IMR-90 (cell line): ENCODE results near the gene PRLR. TPM values are rescaled to one million over a fixed set of nuclear protein-coding genes. Genes with fewer than 3 reads are reported as not detected.

Experiments
- ATAC-seq: fragments of 200-7000 bp; cut with Tn5 transposase; 2 replicates; pipeline ENCODE4 v1.9.1; 2020; ENCODE audit warnings: low read depth, mild to moderate bottlenecking, moderate library complexity
- BruUV-seq: library from RNA; stranded (reverse); fragments of 400-500 nt; replicated peaks from 2 replicates; lab custom pipeline; 2021; lab: Mats Ljungman, UMichigan
- CTCF ChIA-PET: fragments of 300-600 bp; formaldehyde crosslinking; extraction: SDS; loops from one replicate; lab custom pipeline; 2021; ENCODE audit warnings: antibody characterized with exemption; lab: Yijun Ruan, JAX
- POLR2A ChIA-PET: fragments of 300-600 bp; sonication (Branson Sonifier 250); formaldehyde crosslinking; loops from one replicate; lab custom pipeline; 2022; ENCODE audit warnings: antibody characterized with exemption; ENCODE audit not compliant: unreplicated experiment; lab: Charles Lee
- DNase-seq: peaks from one replicate; pipeline ENCODE4 v3.0.0; 2013
- H2AFZ ChIP-seq: replicated peaks from 2 replicates; pipeline ENCODE3; 2013; ENCODE audit warnings: low read length, mild to moderate bottlenecking; ENCODE audit not compliant: poor library complexity
- H2AK5ac ChIP-seq: 2 replicates; pipeline ENCODE4 v1.6.1; 2013; ENCODE audit warnings: low read depth, low read length, inconsistent platforms
- H2AK9ac ChIP-seq: replicated peaks from 2 replicates; pipeline ENCODE3; 2013; ENCODE audit warnings: mild to moderate bottlenecking, low read depth, low read length, moderate library complexity; ENCODE audit not compliant: poor library complexity
- H2BK120ac ChIP-seq: 2 replicates; pipeline ENCODE4 v1.6.1; 2013; ENCODE audit warnings: low read depth, low read length, inconsistent platforms
- H2BK15ac ChIP-seq: 3 replicates; pipeline ENCODE4 v1.6.1; 2013; ENCODE audit warnings: low read depth, low read length, inconsistent platforms
- H2BK20ac ChIP-seq: 2 replicates; pipeline ENCODE4 v1.6.1; 2013; ENCODE audit warnings: low read depth, mild to moderate bottlenecking, inconsistent platforms, low read length, moderate library complexity
- H2BK5ac ChIP-seq: 2 replicates; pipeline ENCODE4 v1.6.1; 2013; ENCODE audit warnings: mild to moderate bottlenecking, low read depth, low read length, inconsistent platforms; ENCODE audit not compliant: poor library complexity, severe bottlenecking
- H3K14ac ChIP-seq: replicated peaks from 2 replicates; pipeline ENCODE4 v1.6.1; 2013; ENCODE audit warnings: low read depth, low read length, inconsistent platforms
- H3K18ac ChIP-seq: 2 replicates; pipeline ENCODE4 v1.6.1; 2013; ENCODE audit warnings: low read depth, low read length, control low read depth
- H3K23ac ChIP-seq: 2 replicates; pipeline ENCODE4 v1.6.1; 2013; ENCODE audit warnings: low read depth, low read length, inconsistent platforms
- H3K27ac ChIP-seq: 2 replicates; pipeline ENCODE4 v1.5.1; 2013; ENCODE audit warnings: mild to moderate bottlenecking, control low read depth, low read length; ENCODE audit not compliant: insufficient read depth
- H3K27me3 ChIP-seq: 2 replicates; pipeline ENCODE4 v1.6.1; 2013; ENCODE audit warnings: low read length; ENCODE audit not compliant: control insufficient read depth, insufficient read depth
- H3K36me3 ChIP-seq: 2 replicates; pipeline ENCODE4 v1.6.1; 2013; ENCODE audit warnings: low read length, mixed read lengths; ENCODE audit not compliant: control insufficient read depth, insufficient read depth
- H3K4ac ChIP-seq: 2 replicates; pipeline ENCODE4 v1.6.1; 2013; ENCODE audit warnings: low read depth, low read length, inconsistent platforms
- H3K4me1 ChIP-seq: 2 replicates; pipeline ENCODE4 v1.6.1; 2013; ENCODE audit warnings: low read length, mixed read lengths; ENCODE audit not compliant: control insufficient read depth, insufficient read depth
- H3K4me2 ChIP-seq: 2 replicates; pipeline ENCODE4 v1.6.1; 2013; ENCODE audit warnings: low read depth, mild to moderate bottlenecking, control low read depth, low read length, moderate library complexity
- H3K4me3 ChIP-seq: 2 replicates; pipeline ENCODE4 v1.5.1; 2013; ENCODE audit warnings: low read depth, mild to moderate bottlenecking, control low read depth, low read length, moderate library complexity; ENCODE audit not compliant: insufficient read depth
- H3K56ac ChIP-seq: 2 replicates; pipeline ENCODE4 v1.6.1; 2013; ENCODE audit warnings: low read length, inconsistent platforms; ENCODE audit not compliant: insufficient read depth; ENCODE audit errors: extremely low read depth
- H3K79me1 ChIP-seq, 2 experiments: 2 replicates each; pipeline ENCODE4 v1.6.1; 2013; ENCODE audit warnings: low read length in 2 of 2, inconsistent platforms in 1 of 2, low read depth in 1 of 2
- H3K9ac ChIP-seq: 2 replicates; pipeline ENCODE4 v1.6.1; 2013; ENCODE audit warnings: low read depth, low read length, control low read depth
- H3K9me1 ChIP-seq: 2 replicates; pipeline ENCODE4 v1.6.1; 2013; ENCODE audit warnings: low read length, inconsistent platforms; ENCODE audit not compliant: insufficient read depth
- H3K9me3 ChIP-seq: 2 replicates; pipeline ENCODE4 v1.6.1; 2013; ENCODE audit warnings: low read length; ENCODE audit not compliant: control insufficient read depth, insufficient read depth
- H4K20me1 ChIP-seq: 2 replicates; pipeline ENCODE4 v1.6.1; 2013; ENCODE audit warnings: low read length, inconsistent platforms; ENCODE audit not compliant: insufficient read depth
- H4K5ac ChIP-seq: 2 replicates; pipeline ENCODE4 v1.6.1; 2013; ENCODE audit warnings: mild to moderate bottlenecking, low read depth, low read length, control low read depth
- H4K8ac ChIP-seq, 2 experiments: 2 replicates each; pipeline ENCODE4 v1.6.1; 2013; ENCODE audit warnings: low read depth in 2 of 2, low read length in 2 of 2, control low read depth in 1 of 2, inconsistent platforms in 1 of 2
- H4K91ac ChIP-seq: 2 replicates; pipeline ENCODE4 v1.6.1; 2013; ENCODE audit warnings: low read depth, low read length, inconsistent platforms; ENCODE audit not compliant: insufficient read depth
- BHLHE40 ChIP-seq: fragments of 150-350 bp; IDR thresholded peaks from 2 replicates; pipeline ENCODE4 v1.6.1; 2016; ENCODE audit warnings: mild to moderate bottlenecking, low read depth, low read length
- CEBPB ChIP-seq: IDR thresholded peaks from 2 replicates; pipeline ENCODE4 v1.6.1; 2012; ENCODE audit warnings: low read depth, low read length, improper control_type of control experiment
- CHD1 ChIP-seq: IDR thresholded peaks from 2 replicates; pipeline ENCODE4 v1.6.1; 2012; ENCODE audit warnings: low read depth, low read length, improper control_type of control experiment
- CTCF ChIP-seq: conservative IDR thresholded peaks from 2 replicates; pipeline ENCODE4 v1.5.1; 2012; ENCODE audit warnings: mild to moderate bottlenecking, low read depth, low read length, improper control_type of control experiment
- ELK1 ChIP-seq: fragments of 150-350 bp; IDR thresholded peaks from 2 replicates; pipeline ENCODE4 v1.6.1; 2016; ENCODE audit warnings: low read depth, mild to moderate bottlenecking, low read length, moderate library complexity, borderline replicate concordance
- FOS ChIP-seq: fragments of 150-350 bp; IDR thresholded peaks from 2 replicates; pipeline ENCODE4 v1.6.1; 2016; ENCODE audit warnings: low read depth, low read length
- MAFK ChIP-seq: IDR thresholded peaks from 2 replicates; pipeline ENCODE4 v1.6.1; 2012; ENCODE audit warnings: low read depth, low read length, improper control_type of control experiment
- MAZ ChIP-seq: IDR thresholded peaks from 2 replicates; pipeline ENCODE4 v1.6.1; 2012; ENCODE audit warnings: low read depth, mild to moderate bottlenecking, low read length, improper control_type of control experiment, moderate library complexity, borderline replicate concordance
- MXI1 ChIP-seq: IDR thresholded peaks from 2 replicates; pipeline ENCODE4 v1.6.1; 2012; ENCODE audit warnings: low read depth, mild to moderate bottlenecking, low read length, moderate library complexity, borderline replicate concordance
- NFE2L2 ChIP-seq: fragments of 150-350 bp; IDR thresholded peaks from 2 replicates; pipeline ENCODE4 v1.6.1; 2016; ENCODE audit warnings: low read depth, mild to moderate bottlenecking, low read length
- POLR2A ChIP-seq: IDR thresholded peaks from 2 replicates; pipeline ENCODE4 v1.6.1; 2012; ENCODE audit warnings: mild to moderate bottlenecking, low read depth, low read length
- RAD21 ChIP-seq: IDR thresholded peaks from 2 replicates; pipeline ENCODE4 v1.6.1; 2012; ENCODE audit warnings: low read length, improper control_type of control experiment
- RCOR1 ChIP-seq: IDR thresholded peaks from 2 replicates; pipeline ENCODE4 v1.6.1; 2012; ENCODE audit warnings: mild to moderate bottlenecking, low read length, improper control_type of control experiment; ENCODE audit not compliant: insufficient replicate concordance
- RFX5 ChIP-seq: IDR thresholded peaks from 2 replicates; pipeline ENCODE4 v1.8.0; 2012; ENCODE audit warnings: low read depth, mild to moderate bottlenecking, low read length, moderate library complexity
- SMC3 ChIP-seq: fragments of 150-350 bp; IDR thresholded peaks from 2 replicates; pipeline ENCODE4 v1.6.1; 2016; ENCODE audit warnings: low read depth, mild to moderate bottlenecking, antibody characterized with exemption, low read length, moderate library complexity
- WGBS, 2 experiments: methylation state at CpG; one replicate each; pipeline versions ENCODE4 v1.1.5 to v1.1.7; 2013; ENCODE audit warnings: missing lambda C conversion rate in 2 of 2; ENCODE audit not compliant: insufficient read length in 1 of 2; ENCODE audit errors: extremely low coverage in 2 of 2; 5-methylcytosine and 5-hydroxymethylcytosine counted together
- dilution Hi-C: fragments of 300-500 bp; cut with HindIII; formaldehyde crosslinking; loops from one replicate; pipeline ENCODE4 v1.14.3; 2018; ENCODE audit warnings: low sequenced_read_pairs; ENCODE audit not compliant: unreplicated experiment
- in situ Hi-C: fragments of 300-500 bp; cut with MboI; formaldehyde crosslinking; loops from 3 replicates; pipeline ENCODE4 v1.14.3; 2019; ENCODE audit warnings: low sequenced_read_pairs, inconsistent platforms, mixed read lengths
- intact Hi-C: fragments of 100-400 bp; cut with micrococcal nuclease; formaldehyde crosslinking; loops from 2 replicates; pipeline ENCODE4 v1.10.0; 2022
- polyA plus RNA-seq, 3 experiments: library from polyadenylated mRNA; depleted of rRNA; stranded (reverse); fragments of >200 nt; gene quantifications; 2 replicates each; pipeline ENCODE4 v1.2.3, GENCODE V29; 2012; ENCODE audit warnings: low replicate concordance in 1 of 3
- total RNA-seq: library from RNA; depleted of rRNA; stranded (reverse); fragments of >200 nt; gene quantifications from 2 replicates; pipeline ENCODE4 v1.2.3, GENCODE V29; 2012
- TF ChIP-seq, protein P1 (sequence below): fragments of 150-350 bp; IDR thresholded peaks from 2 replicates; pipeline ENCODE4 v1.6.1; 2017; ENCODE audit warnings: mild to moderate bottlenecking, antibody characterized with exemption, low read length, low read depth

Gene PRLR
- total and polyA plus RNA-seq, 2 of the 4 experiments (the other 2 are of a cell fraction), result 0.24 to 0.54 TPM

DNA sequence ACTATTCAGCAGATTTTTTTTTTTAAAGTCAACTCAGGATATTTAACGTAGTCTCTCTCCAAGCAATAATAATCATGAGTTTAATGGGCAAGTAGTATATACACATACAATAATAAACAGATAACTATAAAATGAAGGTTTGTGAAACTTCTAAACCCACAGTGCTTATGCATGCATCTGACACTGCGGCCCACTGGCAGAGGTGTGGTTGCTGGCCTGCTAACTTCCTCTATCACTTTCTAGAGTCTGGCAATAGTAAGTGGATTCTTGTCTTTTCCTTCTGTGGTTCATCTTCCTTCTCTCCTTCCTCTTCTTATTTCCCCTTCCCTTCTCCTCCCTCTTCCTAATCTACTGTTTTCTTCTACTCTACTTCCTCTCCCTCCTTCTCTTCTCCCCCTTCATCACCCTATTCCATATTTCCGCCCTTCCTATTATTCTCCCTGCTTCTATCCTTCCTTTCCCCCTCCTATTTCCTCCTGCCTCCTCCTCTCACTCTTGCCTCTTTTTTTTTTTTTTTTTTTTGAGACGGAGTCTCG lies 164.0 kb downstream of the PRLR start:
- H2BK5ac ChIP-seq, result no peak overlapping the region
- ChIA-PET CTCF (no interaction called here), POLR2A (no interaction called here)
- H4K20me1 ChIP-seq, result no peaks in the 10 kb centered on the region
- no peak overlapping the region for H2AFZ ChIP-seq
- H2BK15ac ChIP-seq, result no peak overlapping the region
- no peak overlapping the region for H2AK9ac ChIP-seq
- intact Hi-C loops (no loop called here), in situ Hi-C loops (no loop called here), dilution Hi-C loops (no loop called here)
- no peaks in the 10 kb centered on the region for H3K79me1 ChIP-seq
- WGBS, 2 experiments, result 95% methylated on average over 1 of the region's 5 CpGs; no CpG with 5 or more reads in 1 of the 2 experiments
- no peaks in the 10 kb centered on the region for H3K9me3 ChIP-seq
- H3K36me3 ChIP-seq, result no peaks in the 10 kb centered on the region
- H4K5ac ChIP-seq, result no peak overlapping the region
- no peak overlapping the region for H3K27ac ChIP-seq
- TF ChIP-seq RAD21 (no peak), POLR2A (no peak), NFE2L2 (no peak), MAFK (no peak), RFX5 (no peak), RCOR1 (no peak), CEBPB (no peak), FOS (no peak), SMC3 (no peak), MXI1 (no peak), ELK1 (no peak), BHLHE40 (no peak), MAZ (no peak), CTCF (no peak), CHD1 (no peak)
- TF ChIP-seq, protein P1, sequence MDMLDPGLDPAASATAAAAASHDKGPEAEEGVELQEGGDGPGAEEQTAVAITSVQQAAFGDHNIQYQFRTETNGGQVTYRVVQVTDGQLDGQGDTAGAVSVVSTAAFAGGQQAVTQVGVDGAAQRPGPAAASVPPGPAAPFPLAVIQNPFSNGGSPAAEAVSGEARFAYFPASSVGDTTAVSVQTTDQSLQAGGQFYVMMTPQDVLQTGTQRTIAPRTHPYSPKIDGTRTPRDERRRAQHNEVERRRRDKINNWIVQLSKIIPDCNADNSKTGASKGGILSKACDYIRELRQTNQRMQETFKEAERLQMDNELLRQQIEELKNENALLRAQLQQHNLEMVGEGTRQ, result no peak
- no peak overlapping the region for H3K4ac ChIP-seq
- H4K91ac ChIP-seq, result no peak overlapping the region
- no TSS peak for BruUV-seq
- no peak overlapping the region for H3K23ac ChIP-seq
- no peak overlapping the region for H3K4me2 ChIP-seq
- no peak overlapping the region for H2AK5ac ChIP-seq
- H2BK20ac ChIP-seq, result no peak overlapping the region
- H2BK120ac ChIP-seq, result no peak overlapping the region
- no peak overlapping the region for H3K4me3 ChIP-seq
- H4K8ac ChIP-seq, result no peak overlapping the region
- no peak for DNase-seq
- 0 out of 2 replicates have a peak, but pooled peaks cover 2% of the 10 kb centered on the region for H3K4me1 ChIP-seq
- H3K9me1 ChIP-seq, result no peaks in the 10 kb centered on the region
- H3K27me3 ChIP-seq, result peaks cover 3% of the 10 kb centered on the region
- no peak overlapping the region for H3K14ac ChIP-seq
- H3K18ac ChIP-seq, result no peak overlapping the region
- no peak overlapping the region for H3K56ac ChIP-seq
- ATAC-seq, result no peak
- no peak overlapping the region for H3K9ac ChIP-seq
